ENCODE measurements around the gene PRPF6.

PRPF6 gene

DNA sequence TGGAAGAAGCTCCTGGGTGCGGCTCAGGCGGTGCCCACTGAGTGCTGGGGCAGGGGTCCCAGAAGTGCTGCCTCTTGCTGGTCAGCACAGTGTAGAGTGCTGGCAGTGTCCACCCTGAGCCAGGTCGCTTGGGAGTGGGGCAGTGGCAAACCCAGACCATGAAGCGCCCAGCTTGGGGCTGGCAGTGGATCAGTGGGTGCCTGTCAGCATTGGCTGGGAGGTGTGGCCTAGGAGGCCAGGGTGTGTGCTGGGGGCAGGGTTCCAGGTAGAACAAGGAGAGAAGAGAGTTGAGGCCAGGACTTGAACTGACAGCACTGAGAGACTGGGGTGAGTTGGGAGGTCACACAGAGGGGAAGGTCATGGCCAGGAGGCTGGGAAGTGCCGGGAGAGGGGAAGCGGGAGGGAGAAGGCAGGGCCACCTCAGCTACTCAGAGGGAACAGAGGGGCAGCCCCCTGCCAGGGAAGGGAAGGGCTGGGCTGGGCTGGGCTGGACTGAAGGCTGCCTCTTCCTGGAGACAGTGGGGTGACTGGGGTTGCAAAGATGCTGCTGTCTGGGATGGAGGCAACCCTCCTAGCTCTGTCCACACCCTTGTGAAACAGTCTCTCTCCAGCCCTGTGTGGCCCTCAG, 86.2 kb downstream of the PRPF6 start:
- no peak for DNase-seq

DNA sequence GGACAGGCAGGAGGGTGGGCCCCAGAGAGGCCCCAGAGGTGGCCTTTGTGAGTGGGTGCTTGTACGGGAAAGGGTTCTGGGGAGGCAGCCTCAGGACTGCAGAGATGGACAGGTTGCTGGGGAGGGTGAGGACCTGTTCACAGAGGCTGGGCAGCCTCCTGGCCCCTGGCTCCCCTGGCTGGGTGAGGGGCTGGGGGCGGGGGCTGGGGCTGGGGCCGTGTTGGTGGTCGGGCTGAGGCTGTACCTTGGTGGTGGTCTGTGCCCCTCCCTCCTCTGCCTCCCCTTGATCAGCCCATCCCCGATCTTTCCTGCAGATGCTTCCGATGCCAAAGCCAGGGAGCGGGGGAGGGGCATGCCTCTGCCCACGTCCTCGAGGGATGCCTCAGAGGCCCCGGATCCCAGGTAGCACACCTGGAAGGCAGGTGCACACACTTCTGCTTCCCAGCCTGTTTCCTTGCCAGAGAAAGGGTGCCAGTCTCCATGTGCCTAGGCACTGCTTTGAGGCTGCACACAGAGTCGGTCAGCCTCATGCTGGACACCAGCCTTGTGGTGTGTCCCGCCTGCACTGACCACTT, 86.9 kb downstream of the PRPF6 start:
- DNase-seq = no peak

DNA sequence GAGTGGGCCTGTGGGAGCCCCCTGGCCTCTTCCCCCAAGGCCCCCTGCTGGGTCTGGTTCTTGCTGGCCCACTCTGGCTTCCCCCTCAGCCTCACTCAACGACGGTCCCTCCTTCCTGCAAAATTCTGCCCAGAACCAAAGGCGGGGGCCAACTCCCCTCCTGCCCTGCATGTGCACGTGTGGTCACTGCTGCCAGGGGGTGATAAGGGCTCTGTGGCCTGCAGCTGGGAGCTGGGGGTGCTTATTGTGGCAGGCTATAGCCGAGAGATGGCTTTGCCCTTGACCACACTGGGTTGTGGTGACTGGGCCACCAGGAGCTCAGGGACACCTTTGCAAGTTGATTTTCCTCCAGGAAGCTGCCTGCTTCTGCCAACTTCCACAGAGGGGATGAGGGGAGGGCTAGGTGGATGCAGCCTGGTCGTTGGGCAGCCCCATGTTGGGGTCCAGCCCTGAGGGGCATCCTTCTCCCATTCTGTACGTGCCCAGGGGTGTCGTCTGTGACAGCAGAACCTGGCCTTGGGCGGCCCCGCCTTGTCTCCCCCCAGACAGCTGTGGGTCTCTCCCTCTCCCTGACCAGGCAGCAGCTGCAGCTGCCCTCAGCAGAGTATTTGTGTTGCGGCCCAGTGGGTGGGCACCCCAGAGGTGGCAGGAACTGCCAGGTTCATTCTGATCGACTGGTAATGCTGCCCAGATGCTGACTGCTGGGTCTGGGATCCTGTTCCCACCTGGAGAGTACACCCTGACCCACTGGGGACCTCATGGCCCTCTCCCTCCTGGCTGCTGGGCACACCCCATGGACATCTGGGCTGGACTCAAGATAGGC, 87.7 kb downstream of the PRPF6 start:
- no peak for DNase-seq

DNA sequence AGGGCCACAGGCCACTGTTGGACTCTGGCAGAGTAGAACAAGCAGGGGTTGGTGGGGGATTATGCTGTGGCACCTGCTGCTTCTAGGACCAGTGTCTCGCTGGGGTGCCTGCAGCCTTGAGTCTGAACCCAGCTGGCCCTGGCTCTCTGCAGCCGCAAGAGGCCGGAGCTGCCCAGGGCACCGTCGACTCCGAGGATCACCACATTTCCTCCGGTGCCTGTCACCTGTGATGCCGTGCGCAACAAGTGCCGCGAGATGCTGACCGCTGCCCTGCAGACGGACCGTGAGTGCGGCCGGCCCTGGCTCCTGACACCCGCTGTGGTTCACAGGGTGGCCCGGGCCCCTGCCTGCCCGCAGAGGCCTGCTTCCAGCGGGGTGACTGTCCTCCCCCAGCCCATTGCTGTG, 88.3 kb downstream of the PRPF6 start:
- no peak for DNase-seq

DNA sequence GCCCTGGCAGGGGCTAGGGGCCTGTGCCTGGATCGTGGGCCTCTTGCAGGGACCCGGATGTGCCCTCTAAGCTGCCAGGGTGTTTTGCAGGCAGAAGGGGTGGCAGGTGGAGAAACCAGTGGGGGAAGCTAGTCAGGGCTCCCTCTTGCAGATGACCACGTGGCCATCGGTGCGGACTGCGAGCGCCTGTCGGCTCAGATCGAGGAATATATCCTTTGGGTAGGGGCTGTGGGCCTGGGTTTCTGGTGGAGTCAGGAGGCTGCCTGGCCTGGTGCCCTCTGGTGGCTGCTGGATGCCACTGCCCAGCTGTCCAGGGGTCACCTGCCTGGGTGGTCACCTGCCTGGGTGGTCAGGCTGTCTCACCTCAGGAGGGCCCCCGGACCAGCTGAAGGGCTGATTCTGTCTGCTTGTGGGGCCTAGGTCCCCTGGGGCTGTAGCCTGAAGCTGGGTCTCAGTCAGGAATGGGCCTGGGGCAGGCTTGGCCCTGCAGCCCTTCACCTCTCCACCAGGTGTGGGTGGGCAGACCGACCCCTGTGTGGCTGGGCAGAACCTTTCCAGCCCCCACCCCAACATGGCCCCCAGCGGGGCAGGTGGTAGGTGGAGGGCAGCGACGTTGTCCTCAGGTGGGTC, 88.8 kb downstream of the PRPF6 start:
- DNase-seq = no peak

DNA sequence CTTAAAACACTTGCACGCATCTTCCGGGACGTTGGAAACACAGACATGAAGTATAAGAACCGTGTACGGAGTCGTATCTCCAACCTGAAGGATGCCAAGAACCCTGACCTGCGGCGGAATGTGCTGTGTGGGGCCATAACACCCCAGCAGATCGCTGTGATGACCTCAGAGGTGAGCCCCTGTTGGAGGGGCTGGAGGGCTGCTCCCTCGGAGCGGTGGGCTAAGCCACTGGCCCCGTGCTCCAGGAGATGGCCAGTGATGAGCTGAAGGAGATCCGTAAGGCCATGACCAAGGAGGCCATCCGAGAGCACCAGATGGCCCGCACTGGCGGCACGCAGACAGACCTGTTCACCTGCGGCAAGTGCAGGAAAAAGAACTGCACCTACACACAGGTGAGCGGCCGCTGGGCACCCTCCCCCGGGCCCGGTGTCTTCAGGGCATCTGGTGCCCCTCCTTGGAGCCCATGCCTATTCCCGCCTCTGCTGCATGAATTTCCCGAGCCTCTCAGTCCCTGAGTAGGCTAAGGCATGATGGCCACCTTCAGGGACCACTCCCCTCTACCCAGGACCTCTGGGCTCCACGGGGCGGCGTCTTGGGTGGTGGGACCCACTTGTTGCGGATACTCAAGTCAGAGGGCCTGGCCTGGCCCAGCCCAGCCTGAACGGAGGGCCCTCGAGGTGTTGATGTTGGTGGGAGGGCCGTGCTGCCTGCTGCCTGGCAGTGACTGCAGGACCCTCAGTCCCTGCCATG, 89.5 kb downstream of the PRPF6 start:
- no peak for DNase-seq

DNA sequence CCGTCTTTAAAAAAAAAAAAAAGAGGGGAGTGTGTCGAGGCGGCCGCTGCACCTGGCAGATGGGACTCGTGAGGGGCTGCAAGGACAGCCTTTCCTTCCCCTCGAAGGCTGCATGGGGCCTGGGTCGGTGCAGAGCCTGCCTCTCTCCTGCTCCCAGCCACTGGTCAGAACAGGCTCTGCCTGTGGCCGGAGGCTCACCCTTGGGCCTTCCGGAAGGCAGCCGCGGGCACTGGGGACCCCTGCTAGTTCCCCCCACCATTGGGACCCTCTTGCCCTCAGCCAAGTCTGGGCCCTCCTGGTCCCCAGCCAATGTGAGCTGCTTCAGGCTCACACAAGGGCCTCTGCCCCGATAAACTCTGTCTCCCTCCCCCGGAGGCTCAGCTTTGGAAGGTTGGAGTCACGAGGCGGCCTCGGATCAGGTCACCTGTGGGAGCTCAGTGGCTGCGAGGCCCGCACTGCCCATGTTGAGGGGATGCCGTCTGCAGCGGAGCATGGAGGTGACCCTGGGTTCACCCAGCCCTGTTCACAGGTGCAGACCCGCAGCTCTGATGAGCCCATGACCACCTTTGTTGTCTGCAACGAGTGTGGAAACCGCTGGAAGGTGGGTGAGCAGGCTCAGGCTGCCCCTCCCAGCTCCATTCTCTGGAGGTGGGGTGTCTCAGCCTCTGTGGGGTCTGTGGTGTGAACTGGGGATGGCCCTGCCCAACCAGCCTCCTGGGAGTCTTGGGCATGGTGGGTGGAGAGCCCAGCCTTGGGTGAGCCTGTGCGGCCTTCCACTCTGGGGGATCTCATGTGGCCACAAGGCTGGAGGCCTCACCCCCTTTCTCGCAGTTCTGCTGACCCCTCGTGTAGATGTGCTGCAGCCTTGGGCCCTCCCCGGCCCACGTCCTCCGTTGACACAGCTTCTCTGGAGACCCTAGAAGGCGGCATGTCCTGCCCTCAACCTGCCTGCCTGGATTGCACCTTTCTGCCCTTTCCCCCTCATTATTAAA, 90.7 kb downstream of the PRPF6 start:
- no peak for DNase-seq

DNA sequence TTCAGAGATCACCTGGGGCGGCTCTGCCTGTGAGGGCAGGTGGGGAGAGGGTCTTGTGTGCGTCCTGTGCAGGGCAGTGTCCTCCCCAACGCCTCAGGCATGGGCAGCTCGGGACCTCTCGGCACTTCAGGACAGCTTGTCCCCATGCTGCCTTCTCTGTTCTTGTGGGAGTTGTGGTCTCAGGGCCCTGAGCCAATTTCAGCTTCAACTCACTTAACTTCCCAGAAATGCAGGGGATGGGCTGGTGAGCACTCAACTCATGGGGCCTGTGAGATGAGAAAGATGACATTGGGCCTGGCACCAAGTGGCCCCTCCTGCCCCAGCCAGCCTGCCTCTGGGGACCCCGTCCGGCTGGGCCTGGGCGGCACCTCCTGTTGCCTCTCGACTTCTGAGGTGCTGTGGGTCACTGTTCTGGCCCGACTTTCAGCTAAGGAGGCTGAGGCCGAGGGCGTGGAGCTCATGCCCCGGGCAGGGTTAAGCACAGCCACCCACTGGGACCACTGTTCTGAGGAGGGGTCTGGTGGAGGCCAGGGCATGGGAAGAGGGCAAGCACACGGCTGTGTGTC, 91.6 kb downstream of the PRPF6 start:
- DNase-seq = no peak

DNA sequence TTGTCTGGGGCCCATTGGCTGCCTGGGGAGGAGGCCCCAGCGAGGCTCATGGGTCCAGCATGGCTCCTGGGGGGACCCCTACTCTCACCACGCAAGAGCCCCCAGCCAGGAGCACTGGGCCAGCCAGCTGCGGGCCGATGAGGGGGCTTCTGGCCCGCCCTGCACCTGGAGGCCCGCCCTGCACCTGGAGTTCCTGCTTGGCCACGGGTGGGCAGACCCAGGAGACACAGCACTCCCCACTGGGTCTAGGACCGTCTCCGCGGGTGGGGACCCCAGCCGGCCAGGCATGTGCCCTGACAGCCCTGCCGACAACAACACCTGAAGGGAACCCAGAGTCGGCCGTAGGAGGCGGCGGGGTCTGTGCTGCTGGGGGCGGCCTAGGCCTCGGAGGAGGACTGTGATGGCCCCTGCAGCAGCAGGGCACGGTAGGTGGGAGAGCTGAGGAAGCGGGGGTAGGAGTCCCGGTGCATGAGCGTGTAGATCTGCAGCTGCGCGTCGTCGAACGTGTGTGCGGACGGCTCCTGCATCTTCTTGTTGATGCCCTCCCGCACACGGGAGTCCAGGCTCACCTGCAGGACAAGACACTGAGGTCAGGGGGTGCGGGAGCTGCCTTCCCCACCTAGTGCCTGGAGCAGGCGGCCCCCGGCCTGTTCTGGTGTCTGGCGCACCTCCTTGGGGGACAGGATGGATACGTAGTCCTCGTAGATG, 92.7 kb downstream of the PRPF6 start:
- no peak for DNase-seq

DNA sequence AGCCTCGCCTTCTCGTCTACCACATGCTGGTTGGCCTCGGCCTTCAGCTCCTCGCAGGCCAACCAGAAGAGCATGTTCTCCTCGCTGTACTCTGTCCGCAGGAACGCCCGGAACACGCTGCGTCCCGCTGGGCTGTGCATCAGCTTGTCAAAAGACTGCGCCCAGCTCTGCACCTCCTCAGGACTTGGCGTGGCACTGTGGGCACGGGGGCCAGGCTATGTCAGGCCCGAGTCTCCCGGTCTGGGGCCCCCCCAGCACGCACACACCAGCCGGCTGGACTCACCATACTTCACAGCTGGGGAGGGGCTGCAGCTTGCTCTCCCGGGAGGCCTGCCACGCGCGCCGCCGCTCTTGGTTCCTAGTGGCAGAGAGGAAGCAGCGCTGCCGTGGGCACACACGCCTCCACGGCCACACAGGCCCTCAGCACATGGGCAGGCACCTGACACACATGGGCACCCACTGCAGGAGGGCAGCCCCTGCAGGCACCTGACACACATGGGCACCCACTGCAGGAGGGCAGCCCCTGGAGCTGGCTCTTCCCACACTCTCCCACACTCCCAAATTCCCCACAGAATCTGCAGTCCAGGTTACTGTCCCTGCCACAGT, 93.4 kb downstream of the PRPF6 start:
- DNase-seq = no peak

DNA sequence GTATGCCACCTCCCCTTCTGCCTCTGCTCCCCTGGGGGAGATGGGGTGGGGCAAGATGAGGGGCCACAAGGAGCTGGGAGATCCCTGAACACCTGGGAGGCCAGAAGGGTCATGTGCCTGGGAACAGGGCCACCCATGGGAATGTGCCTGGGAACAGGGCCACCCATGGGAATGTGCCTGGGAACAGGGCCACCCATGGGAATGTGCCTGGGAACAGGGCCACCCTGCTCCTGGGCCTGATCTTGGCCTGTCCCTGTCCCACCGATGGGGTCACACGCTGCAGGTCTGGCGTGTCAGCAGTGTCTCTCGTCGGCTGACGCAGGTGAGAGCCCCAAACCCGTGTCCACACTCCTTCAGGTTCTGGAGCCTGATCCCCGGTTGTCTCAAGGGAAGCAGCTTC, 94.0 kb downstream of the PRPF6 start:
- DNase-seq = no peak

DNA sequence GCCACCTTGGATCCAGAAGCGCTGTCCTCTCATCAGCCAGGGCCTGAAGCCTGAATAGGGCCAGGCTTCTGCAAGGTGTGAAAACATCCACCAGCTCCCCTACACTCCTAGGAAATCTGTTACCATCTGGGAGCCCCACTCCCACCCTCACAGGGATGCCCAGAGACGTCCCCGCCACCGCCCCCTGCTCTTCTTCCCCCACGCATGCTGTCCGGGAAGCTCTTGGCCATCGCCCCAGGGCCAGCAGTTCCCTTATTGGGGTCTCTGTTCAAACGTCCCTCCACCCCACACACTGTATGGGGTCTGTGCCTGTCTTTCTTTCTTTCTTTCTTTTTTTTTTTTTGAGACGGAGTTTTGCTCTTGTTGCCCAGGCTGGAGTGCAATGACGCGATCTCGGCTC, 94.6 kb downstream of the PRPF6 start:
- DNase-seq = no peak

DNA sequence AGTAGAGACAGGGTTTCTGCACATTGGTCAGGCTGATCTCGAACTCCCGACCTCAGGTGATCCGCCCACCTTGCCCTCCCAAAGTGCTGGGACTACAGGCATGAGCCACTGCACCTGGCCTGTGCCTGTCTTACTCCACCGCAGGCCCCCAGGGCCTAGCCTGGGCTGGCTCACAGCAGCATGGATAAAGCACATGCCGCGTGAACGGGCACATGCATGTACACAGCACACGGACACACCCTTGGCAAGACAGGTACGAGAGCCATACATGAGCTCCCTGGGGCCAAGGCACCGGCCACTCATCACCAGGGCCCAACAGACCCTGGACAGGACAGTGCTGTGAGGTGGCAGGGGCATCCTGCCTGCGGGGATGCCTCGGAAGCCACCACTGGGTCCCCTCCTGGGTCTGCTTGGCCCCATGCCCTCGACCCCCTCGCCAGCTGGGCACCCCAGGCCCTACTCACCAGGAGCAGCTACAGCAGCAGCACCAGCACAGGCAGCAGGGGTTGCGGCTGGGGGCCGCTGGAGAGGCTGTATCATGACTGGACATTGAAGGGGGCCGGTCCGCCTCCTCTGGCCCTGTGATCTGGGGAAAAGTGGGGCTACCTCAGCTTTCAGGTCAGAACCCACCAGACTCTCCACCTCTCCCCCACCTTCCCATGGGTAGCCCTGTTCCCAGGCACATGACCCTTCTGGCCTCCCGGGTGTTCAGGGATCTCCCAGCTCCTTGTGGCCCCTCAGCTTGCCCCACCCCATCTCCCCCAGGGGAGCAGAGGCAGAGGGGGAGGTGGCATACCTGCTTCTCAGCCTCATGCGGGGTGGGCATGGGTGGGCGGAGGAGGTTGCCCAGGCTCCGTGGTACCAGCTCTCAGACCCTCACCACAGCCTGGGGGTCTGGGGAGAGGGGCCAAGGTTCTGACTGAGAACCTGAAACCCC, 95.4 kb downstream of the PRPF6 start:
- no peak for DNase-seq

DNA sequence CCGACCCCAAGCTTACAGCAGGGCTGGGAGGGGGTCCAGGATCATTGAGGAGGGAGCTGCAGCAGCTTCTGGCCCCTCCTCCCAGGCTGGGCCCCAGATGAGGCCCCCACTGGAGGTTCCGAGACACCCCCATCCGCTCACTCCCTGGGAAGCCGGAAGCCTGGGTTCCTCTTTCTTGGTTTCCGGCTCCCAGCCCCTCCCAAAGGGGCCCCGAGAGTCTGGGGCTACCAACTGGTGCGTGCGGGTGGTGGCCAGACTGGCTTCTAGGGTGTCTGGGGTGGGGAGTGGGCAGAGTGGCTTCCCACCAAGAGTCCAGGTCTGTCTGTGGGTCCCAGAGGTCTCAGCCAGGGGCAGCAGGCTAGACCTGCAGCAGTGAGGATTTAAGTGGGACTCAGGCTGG, 96.2 kb downstream of the PRPF6 start:
- DNase-seq = no peak

DNA sequence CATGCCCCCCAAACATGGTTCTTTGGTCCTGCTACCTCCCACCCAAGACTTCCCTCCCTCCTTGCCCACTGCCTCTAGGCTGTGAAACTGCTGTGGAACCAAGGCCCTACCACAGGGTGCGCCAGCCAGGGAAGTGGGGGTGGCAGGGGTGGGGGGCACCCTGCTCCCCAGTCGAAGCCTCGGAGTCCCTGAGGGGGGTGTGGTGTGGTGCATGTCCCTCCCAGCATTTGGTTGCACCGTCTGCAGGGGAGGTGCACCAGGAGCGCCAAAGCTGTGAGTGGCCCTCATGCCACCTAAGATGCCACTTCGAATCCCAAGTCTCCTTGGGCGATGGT, 96.6 kb downstream of the PRPF6 start:
- no peak for DNase-seq

DNA sequence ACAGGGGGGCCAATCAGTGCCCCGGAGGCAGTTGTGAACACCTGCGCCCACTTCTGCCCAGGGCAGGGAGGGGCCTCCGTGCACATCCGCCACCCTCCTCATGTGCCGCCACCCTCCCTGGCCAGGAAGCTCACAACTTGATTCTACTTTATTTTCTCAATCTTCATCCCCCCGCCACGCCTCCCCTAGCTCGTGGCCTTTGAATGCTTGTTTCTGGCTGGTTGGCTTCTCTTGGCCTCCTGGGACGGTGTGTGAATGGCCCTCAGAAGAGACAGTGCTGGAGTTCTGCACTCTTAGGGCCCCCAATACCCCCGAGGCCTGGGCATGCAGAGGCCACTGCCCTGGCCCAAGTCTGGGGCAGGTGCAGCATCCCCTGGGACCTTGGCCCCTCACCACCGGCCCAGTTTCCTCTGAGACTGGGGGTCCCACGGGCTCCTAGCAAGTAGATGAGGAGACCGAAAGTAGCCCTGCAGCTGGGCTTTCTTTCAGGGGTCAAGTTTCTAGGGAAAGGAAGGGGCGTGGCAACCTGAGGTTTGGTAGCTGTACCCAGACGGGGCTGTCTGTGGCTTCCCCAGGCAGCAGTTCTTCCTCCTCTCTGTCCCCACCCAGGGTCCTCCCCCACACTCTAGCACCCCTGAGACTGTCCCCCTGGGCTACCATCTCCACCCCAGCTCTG, 97.1 kb downstream of the PRPF6 start:
- no peak for DNase-seq

DNA sequence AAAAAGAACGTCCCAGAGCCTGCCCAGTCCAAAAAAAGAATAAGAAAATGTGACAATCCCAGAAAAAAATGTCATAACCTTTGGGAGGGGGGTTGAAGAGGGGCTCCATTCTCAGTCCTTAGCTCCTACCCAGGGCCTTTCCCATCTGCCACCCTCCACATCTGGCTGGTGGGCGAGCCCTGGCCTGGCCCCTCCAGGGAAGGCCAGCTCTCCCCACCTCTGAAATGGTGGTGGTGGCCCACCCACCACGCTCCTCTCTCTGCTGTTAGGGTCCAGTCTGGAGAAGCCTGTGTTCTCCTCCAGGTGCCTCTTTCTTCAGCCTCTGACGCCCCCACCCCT, 98.0 kb downstream of the PRPF6 start:
- no peak for DNase-seq

DNA sequence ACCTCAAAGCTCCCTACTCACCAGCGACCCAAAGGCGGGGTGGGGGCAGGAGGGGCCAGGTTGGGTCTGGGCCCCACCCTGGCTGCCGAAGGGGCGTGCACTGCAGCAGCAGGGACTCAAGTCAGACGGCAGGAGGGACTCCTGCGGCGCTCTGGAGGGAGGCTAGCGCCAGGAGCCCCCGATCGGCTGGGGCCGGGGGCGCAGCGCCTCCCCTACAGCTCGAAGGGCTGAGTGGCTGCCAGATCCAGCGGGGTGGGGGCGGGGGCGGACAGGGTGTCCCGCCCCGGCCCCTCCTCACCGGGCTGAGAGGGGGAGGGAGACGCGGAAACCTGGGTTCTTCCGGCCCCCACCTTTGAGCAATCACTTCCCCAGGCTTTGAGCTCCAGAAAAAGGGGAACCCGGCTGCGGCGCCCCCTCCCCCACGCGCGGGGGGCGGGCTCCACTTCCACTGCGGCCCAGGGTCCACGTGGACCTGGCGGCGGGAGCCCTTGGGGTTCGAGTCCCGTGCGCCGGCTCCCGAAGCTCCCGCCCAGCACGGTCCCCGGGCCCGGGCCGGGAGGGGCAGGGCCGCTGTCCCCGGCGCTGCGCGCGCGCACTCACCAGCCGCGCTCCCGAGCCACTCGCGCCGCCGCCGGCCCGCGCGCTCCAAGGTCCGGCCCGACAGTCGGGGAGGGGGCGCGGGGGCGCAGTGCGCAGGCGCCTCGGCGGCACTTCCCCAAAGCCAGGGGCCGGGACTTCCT, 98.5 kb downstream of the PRPF6 start, which contains the start of gene RGS19:
Gene RGS19, minus strand, starts transcription at position 246 of the 740 bp plus-strand sequence. CDS start 2,632 bp downstream, outside the sequence.
- DNase-seq = no peak
